GM12878 (cell line): ENCODE results near the gene SPCS3. TPM values are rescaled to one million over a fixed set of nuclear protein-coding genes. Genes with fewer than 3 reads are reported as not detected.

Source experiments
- ATAC-seq: fragments of 200-7000 bp; cut with Tn5 transposase; 3 replicates; pipeline ENCODE4 v1.9.1; 2020; ENCODE audit warnings: mild to moderate bottlenecking, moderate library complexity
- BruUV-seq: library from RNA; stranded (reverse); fragments of 400-500 nt; replicated peaks from 2 replicates; lab custom pipeline; 2021; lab: Mats Ljungman, UMichigan
- CTCF ChIA-PET: fragments of 300-600 bp; sonication (Branson Sonifier 250); formaldehyde crosslinking; extraction: SDS; loops from one replicate; lab custom pipeline; 2021; ENCODE audit warnings: inconsistent platforms; lab: Yijun Ruan, JAX
- POLR2A ChIA-PET: fragments of 350-600 bp; formaldehyde crosslinking; extraction: SDS; loops from one replicate; lab custom pipeline; 2021; ENCODE audit warnings: inconsistent platforms; lab: Charles Lee
- RAD21 ChIA-PET: fragments of 300-600 bp; sonication (Branson Sonifier 250); formaldehyde crosslinking; loops from one replicate; lab custom pipeline; 2023; ENCODE audit warnings: antibody characterized with exemption; ENCODE audit not compliant: unreplicated experiment; lab: Charles Lee
- SMC1A ChIA-PET: fragments of 300-600 bp; sonication (Branson Sonifier 250); formaldehyde crosslinking; loops from one replicate; lab custom pipeline; 2023; ENCODE audit not compliant: unreplicated experiment, uncharacterized antibody; lab: Charles Lee
- DNase-seq: peaks from one replicate; pipeline ENCODE4 v3.0.0-alpha.2; 2011; ENCODE audit warnings: low read depth, low spot score
- FAIRE-seq: peaks from 3 replicates; lab custom pipeline; 2011; peaks lifted over from hg19 to GRCh38; lab: Jason Lieb, UNC
- H2AFZ ChIP-seq: 2 replicates; pipeline ENCODE4 v1.6.0; 2011; ENCODE audit warnings: low read depth, low read length, control low read depth; ENCODE audit not compliant: control insufficient read depth
- H3K27ac ChIP-seq: 2 replicates; pipeline ENCODE4 v1.5.1; 2011; ENCODE audit warnings: control low read depth; ENCODE audit not compliant: control insufficient read depth, insufficient read depth
- H3K27me3 ChIP-seq, 2 experiments: replicated peaks in 1 of 2; 2 replicates each; pipeline versions ENCODE4 v1.6.0 to v1.6.1; 2011; ENCODE audit warnings: low read length in 1 of 2; ENCODE audit not compliant: control insufficient read depth in 2 of 2, insufficient read depth in 2 of 2
- H3K36me3 ChIP-seq, 2 experiments: 2 replicates each; pipeline ENCODE4 v1.5.1; 2011; ENCODE audit warnings: low read length in 1 of 2; ENCODE audit not compliant: control insufficient read depth in 2 of 2, insufficient read depth in 2 of 2
- H3K4me1 ChIP-seq: 2 replicates; pipeline ENCODE4 v1.6.1; 2011; ENCODE audit warnings: mild to moderate bottlenecking, low read length, moderate library complexity, mixed read lengths; ENCODE audit not compliant: control insufficient read depth, insufficient read depth
- H3K4me2 ChIP-seq: 2 replicates; pipeline ENCODE4 v1.6.0; 2011; ENCODE audit warnings: control low read depth; ENCODE audit not compliant: control insufficient read depth, insufficient read depth
- H3K4me3 ChIP-seq: fragments of 200-600 bp; sonication (generic); 2 replicates; pipeline ENCODE4 v1.5.1; 2016
- H3K79me2 ChIP-seq: 2 replicates; pipeline ENCODE4 v1.6.0; 2011; ENCODE audit warnings: low read length; ENCODE audit not compliant: control insufficient read depth, insufficient read depth
- H3K9ac ChIP-seq: 2 replicates; pipeline ENCODE4 v1.8.0; 2011; ENCODE audit warnings: low read length, control low read depth, mixed read lengths; ENCODE audit not compliant: control insufficient read depth, insufficient read depth
- H3K9me3 ChIP-seq: replicated peaks from 3 replicates; pipeline ENCODE4 v1.5.1; 2011; ENCODE audit warnings: mild to moderate bottlenecking, low read length; ENCODE audit not compliant: control insufficient read depth, insufficient read depth
- H4K20me1 ChIP-seq: 2 replicates; pipeline ENCODE4 v1.6.0; 2011; ENCODE audit not compliant: control insufficient read depth, insufficient read depth
- BACH1 ChIP-seq: fragments of 450-650 bp; IDR thresholded peaks from 2 replicates; pipeline ENCODE4 v1.6.1; 2017; ENCODE audit warnings: mild to moderate bottlenecking, borderline replicate concordance
- BMI1 ChIP-seq: fragments of 450-650 bp; IDR thresholded peaks from 2 replicates; pipeline ENCODE4 v1.6.1; 2016; ENCODE audit warnings: mild to moderate bottlenecking, moderate library complexity, borderline replicate concordance
- CEBPB ChIP-seq, 2 experiments: fragments of 150-350 bp in 1 of 2; IDR thresholded peaks; 2 replicates each; pipeline ENCODE4 v1.6.1; 2012 to 2014; ENCODE audit warnings: low read depth in 2 of 2, low read length in 2 of 2, borderline replicate concordance in 1 of 2, inconsistent platforms in 1 of 2
- CUX1 ChIP-seq: IDR thresholded peaks from 2 replicates; pipeline ENCODE4 v1.6.1; 2012; ENCODE audit warnings: improper control_type of control experiment, low read depth, low read length; ENCODE audit not compliant: insufficient replicate concordance
- EGR1 ChIP-seq, 2 experiments: IDR thresholded peaks; 1 replicate in 1 of 2; 2 replicates in 1 of 2; pipeline ENCODE4 v1.6.1; 2011 to 2012; ENCODE audit warnings: low read depth in 2 of 2, low read length in 2 of 2, borderline replicate concordance in 1 of 2, mild to moderate bottlenecking in 1 of 2, moderate library complexity in 1 of 2
- ESRRA ChIP-seq: IDR thresholded peaks from 2 replicates; pipeline ENCODE4 v1.6.1; 2012; ENCODE audit warnings: mild to moderate bottlenecking, low read length, improper control_type of control experiment
- FOS ChIP-seq: IDR thresholded peaks from 3 replicates; pipeline ENCODE4 v1.6.1; 2011; ENCODE audit warnings: borderline replicate concordance; ENCODE audit not compliant: insufficient read length; ENCODE audit errors: extremely low read depth
- MTA2 ChIP-seq: fragments of 450-650 bp; IDR thresholded peaks from 2 replicates; pipeline ENCODE4 v1.6.1; 2016; ENCODE audit warnings: low read depth, mild to moderate bottlenecking, moderate library complexity
- MTA3 ChIP-seq: IDR thresholded peaks from 2 replicates; pipeline ENCODE4 v1.6.1; 2012; ENCODE audit warnings: low read length, inconsistent platforms, borderline replicate concordance
- MXI1 ChIP-seq: fragments of 150-350 bp; IDR thresholded peaks from 2 replicates; pipeline ENCODE4 v1.6.1; 2011; ENCODE audit warnings: low read depth, mild to moderate bottlenecking, inconsistent platforms, low read length, improper control_type of control experiment
- MYB ChIP-seq: fragments of 150-350 bp; IDR thresholded peaks from 2 replicates; pipeline ENCODE4 v1.6.1; 2014; ENCODE audit warnings: mild to moderate bottlenecking, low read depth, low read length, borderline replicate concordance
- NFXL1 ChIP-seq: fragments of 450-650 bp; IDR thresholded peaks from 2 replicates; pipeline ENCODE4 v1.6.1; 2017; ENCODE audit warnings: antibody characterized with exemption, mild to moderate bottlenecking, borderline replicate concordance
- NR2C1 ChIP-seq: fragments of 450-650 bp; IDR thresholded peaks from 2 replicates; pipeline ENCODE4 v1.6.1; 2017; ENCODE audit warnings: antibody characterized with exemption, mild to moderate bottlenecking, moderate library complexity
- TBL1XR1 ChIP-seq: IDR thresholded peaks from 2 replicates; pipeline ENCODE4 v1.6.1; 2012; ENCODE audit warnings: low read depth, low read length, improper control_type of control experiment
- WGBS: methylation state at CpG from one replicate; pipeline ENCODE4 v1.1.6; 2016; ENCODE audit warnings: low lambda C conversion rate; ENCODE audit not compliant: insufficient replicate concordance, insufficient coverage; ENCODE audit errors: missing lambda C conversion rate; 5-methylcytosine and 5-hydroxymethylcytosine counted together
- in situ Hi-C: fragments of 300-500 bp; cut with MboI; formaldehyde crosslinking; loops from 9 replicates; pipeline ENCODE4 v1.14.3; 2018; ENCODE audit warnings: mixed read lengths
- intact Hi-C: fragments of 100-400 bp; cut with micrococcal nuclease; formaldehyde crosslinking; loops from one replicate; pipeline ENCODE4 v1.14.2; 2022; ENCODE audit not compliant: unreplicated experiment
- polyA plus RNA-seq, 11 experiments: library from polyadenylated mRNA; depleted of rRNA in 4 of 11; unstranded in 6 of 11; stranded (reverse) in 5 of 11; fragments of >200 nt; fragmentation: Nextera tagmentation in 4 of 11; fragmentation: Illumina TruSeq in 1 of 11; extraction: Ambion mirVana in 4 of 11; extraction: Trizol in 1 of 11; gene quantifications; 1 replicate in 1 of 11; 2 replicates in 10 of 11; pipeline versions ENCODE4 v1.2.1 to v1.2.3, GENCODE V29; 2011 to 2016; ENCODE audit warnings: inconsistent platforms in 2 of 11, missing spikeins in 2 of 11, low read depth in 1 of 11
- total RNA-seq, 4 experiments: library from RNA; depleted of rRNA in 3 of 4; stranded (reverse); fragments of >200 nt in 3 of 4; fragmentation: Illumina TruSeq in 1 of 4; extraction: Trizol in 1 of 4; gene quantifications; 2 replicates each; pipeline versions ENCODE4 v1.2.1 to v1.2.3, GENCODE V29; 2013 to 2021
- TF ChIP-seq, protein P1 (sequence below): fragments of 450-650 bp; IDR thresholded peaks from 2 replicates; pipeline ENCODE4 v1.6.1; 2016; ENCODE audit warnings: mild to moderate bottlenecking
- TF ChIP-seq, protein P2 (sequence below): fragments of 150-350 bp; IDR thresholded peaks from 2 replicates; pipeline ENCODE4 v1.6.1; 2016; ENCODE audit warnings: low read depth, low read length

Gene SPCS3
- total and polyA plus RNA-seq, 10 of the 15 experiments (the other 5 are each of a cell fraction or from before 2014, with no cell fraction given): 50.0 to 151 (median 76.4) TPM

GRCh38 chr4:176290520-176290919 lies 29.2 kb upstream of the SPCS3 start:
- H3K79me2 ChIP-seq: no peaks in the 10 kb centered on the region
- WGBS: 48% methylated on average over 3 of the region's 3 CpGs
- ChIA-PET POLR2A (no interaction called here), CTCF (no interaction called here), RAD21 (no interaction called here), SMC1A (no interaction called here)
- H2AFZ ChIP-seq: no peak overlapping the region
- BruUV-seq: no TSS peak
- in situ Hi-C loops: no loop called here
- H3K9me3 ChIP-seq: no peaks in the 10 kb centered on the region
- no peak overlapping the region for H3K9ac ChIP-seq
- DNase-seq: no peak
- no peaks in the 10 kb centered on the region for H3K36me3 ChIP-seq
- no peaks in the 10 kb centered on the region for H3K4me1 ChIP-seq
- no peak for ATAC-seq
- no peak overlapping the region for H3K4me3 ChIP-seq
- FAIRE-seq: no peak
- no peak overlapping the region for H3K27ac ChIP-seq
- H3K27me3 ChIP-seq: 0 out of 4 replicates have a peak, but pooled peaks cover 0 to 3% of the 10 kb centered on the region in 2 experiments
- H3K4me2 ChIP-seq: no peak overlapping the region
- intact Hi-C loops: no loop called here
- H4K20me1 ChIP-seq: no peaks in the 10 kb centered on the region
- TF ChIP-seq FOS: no peak
- TF ChIP-seq EGR1 (IDR thresholded peaks at IDR 0.05; ENCODE audit: borderline replicate concordance in 1 of 2, low read depth in 2 of 2, low read length in 2 of 2): no peak
- no peak for TF ChIP-seq BMI1
- no peak for TF ChIP-seq BACH1
- no peak for TF ChIP-seq CUX1
- TF ChIP-seq, protein P1, sequence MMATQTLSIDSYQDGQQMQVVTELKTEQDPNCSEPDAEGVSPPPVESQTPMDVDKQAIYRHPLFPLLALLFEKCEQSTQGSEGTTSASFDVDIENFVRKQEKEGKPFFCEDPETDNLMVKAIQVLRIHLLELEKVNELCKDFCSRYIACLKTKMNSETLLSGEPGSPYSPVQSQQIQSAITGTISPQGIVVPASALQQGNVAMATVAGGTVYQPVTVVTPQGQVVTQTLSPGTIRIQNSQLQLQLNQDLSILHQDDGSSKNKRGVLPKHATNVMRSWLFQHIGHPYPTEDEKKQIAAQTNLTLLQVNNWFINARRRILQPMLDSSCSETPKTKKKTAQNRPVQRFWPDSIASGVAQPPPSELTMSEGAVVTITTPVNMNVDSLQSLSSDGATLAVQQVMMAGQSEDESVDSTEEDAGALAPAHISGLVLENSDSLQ: no peak
- TF ChIP-seq NFXL1: no peak
- TF ChIP-seq MXI1: no peak
- TF ChIP-seq MTA3: no peak
- TF ChIP-seq MYB: no peak
- TF ChIP-seq CEBPB (IDR thresholded peaks at IDR 0.05; ENCODE audit: borderline replicate concordance in 1 of 2, low read depth in 2 of 2, low read length in 2 of 2): no peak
- no peak for TF ChIP-seq ESRRA
- TF ChIP-seq MTA2: no peak
- TF ChIP-seq, protein P2, sequence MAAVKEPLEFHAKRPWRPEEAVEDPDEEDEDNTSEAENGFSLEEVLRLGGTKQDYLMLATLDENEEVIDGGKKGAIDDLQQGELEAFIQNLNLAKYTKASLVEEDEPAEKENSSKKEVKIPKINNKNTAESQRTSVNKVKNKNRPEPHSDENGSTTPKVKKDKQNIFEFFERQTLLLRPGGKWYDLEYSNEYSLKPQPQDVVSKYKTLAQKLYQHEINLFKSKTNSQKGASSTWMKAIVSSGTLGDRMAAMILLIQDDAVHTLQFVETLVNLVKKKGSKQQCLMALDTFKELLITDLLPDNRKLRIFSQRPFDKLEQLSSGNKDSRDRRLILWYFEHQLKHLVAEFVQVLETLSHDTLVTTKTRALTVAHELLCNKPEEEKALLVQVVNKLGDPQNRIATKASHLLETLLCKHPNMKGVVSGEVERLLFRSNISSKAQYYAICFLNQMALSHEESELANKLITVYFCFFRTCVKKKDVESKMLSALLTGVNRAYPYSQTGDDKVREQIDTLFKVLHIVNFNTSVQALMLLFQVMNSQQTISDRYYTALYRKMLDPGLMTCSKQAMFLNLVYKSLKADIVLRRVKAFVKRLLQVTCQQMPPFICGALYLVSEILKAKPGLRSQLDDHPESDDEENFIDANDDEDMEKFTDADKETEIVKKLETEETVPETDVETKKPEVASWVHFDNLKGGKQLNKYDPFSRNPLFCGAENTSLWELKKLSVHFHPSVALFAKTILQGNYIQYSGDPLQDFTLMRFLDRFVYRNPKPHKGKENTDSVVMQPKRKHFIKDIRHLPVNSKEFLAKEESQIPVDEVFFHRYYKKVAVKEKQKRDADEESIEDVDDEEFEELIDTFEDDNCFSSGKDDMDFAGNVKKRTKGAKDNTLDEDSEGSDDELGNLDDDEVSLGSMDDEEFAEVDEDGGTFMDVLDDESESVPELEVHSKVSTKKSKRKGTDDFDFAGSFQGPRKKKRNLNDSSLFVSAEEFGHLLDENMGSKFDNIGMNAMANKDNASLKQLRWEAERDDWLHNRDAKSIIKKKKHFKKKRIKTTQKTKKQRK: no peak
- no peak for TF ChIP-seq TBL1XR1
- no peak for TF ChIP-seq NR2C1
